HFFc6 (cell line): ENCODE measurements around the gene BAZ2A. TPM values are rescaled to one million over a fixed set of nuclear protein-coding genes. Genes with fewer than 3 reads are reported as not detected.

ENCODE experiments used
- DNase-seq: peaks from one replicate; pipeline ENCODE4 v3.0.0-alpha.2; 2018
- H3K27ac Mint-ChIP-seq: 2 replicates; pipeline ENCODE4 v1.8.0; 2020; ENCODE audit warnings: mild to moderate bottlenecking, mixed read lengths
- H3K27me3 Mint-ChIP-seq: 2 replicates; pipeline ENCODE4 v1.8.0; 2021; ENCODE audit warnings: mild to moderate bottlenecking, moderate library complexity, mixed read lengths; ENCODE audit not compliant: insufficient read depth
- H3K36me3 Mint-ChIP-seq: 2 replicates; pipeline ENCODE4 v1.8.0; 2021; ENCODE audit warnings: low read depth, mixed read lengths
- H3K4me1 Mint-ChIP-seq: 2 replicates; pipeline ENCODE4 v1.8.0; 2020; ENCODE audit warnings: low read depth, mixed read lengths
- H3K4me3 Mint-ChIP-seq: 2 replicates; pipeline ENCODE4 v1.8.0; 2020; ENCODE audit warnings: mild to moderate bottlenecking, moderate library complexity, mixed read lengths
- H3K9me3 Mint-ChIP-seq: 2 replicates; pipeline ENCODE4 v1.8.0; 2020; ENCODE audit warnings: mild to moderate bottlenecking, mixed read lengths
- CTCF ChIP-seq: fragments of 200-600 bp; sonication (generic); IDR thresholded peaks from 2 replicates; pipeline ENCODE4 v1.5.0; 2021; ENCODE audit warnings: antibody characterized with exemption, mild to moderate bottlenecking
- total RNA-seq, 6 experiments: library from RNA; stranded (reverse); fragmentation: NEBNext Ultra II Directional; extraction: Animal tissue kit (Norgen Biotek cat#: 25700); gene quantifications; 2 replicates in 1 of 6; 3 replicates in 5 of 6; pipeline ENCODE4 v1.2.3, GENCODE V29; 2021

The BAZ2A gene
- total RNA-seq, 6 experiments from 2014 or later: 54.2 to 60.4 (median 57.3) TPM

GRCh38 chr12:56670836-56671235 lies 40.7 kb upstream of the BAZ2A start:
- H3K9me3 Mint-ChIP-seq: no peaks in the 10 kb centered on the region
- no peak overlapping the region for H3K27ac Mint-ChIP-seq
- peaks cover 22% of the 10 kb centered on the region; the same call in 1 of the 2 replicates for H3K4me1 Mint-ChIP-seq
- no peak for DNase-seq
- peaks cover 2% of the 10 kb centered on the region; the same call in 1 of the 2 replicates for H3K27me3 Mint-ChIP-seq
- H3K36me3 Mint-ChIP-seq: peaks cover 38% of the 10 kb centered on the region
- no peak for TF ChIP-seq CTCF
- no peak overlapping the region for H3K4me3 Mint-ChIP-seq

- peaks cover 2% of the 10 kb centered on the region; the same call in 1 of the 2 replicates for H3K27me3 Mint-ChIP-seq
- no peaks in the 10 kb centered on the region for H3K9me3 Mint-ChIP-seq
- H3K27ac Mint-ChIP-seq: no peak overlapping the region
- no peak for DNase-seq
- no peak overlapping the region for H3K4me3 Mint-ChIP-seq
- TF ChIP-seq CTCF: no peak
- H3K4me1 Mint-ChIP-seq: peaks cover 17% of the 10 kb centered on the region; the same call in 1 of the 2 replicates
- H3K36me3 Mint-ChIP-seq: peaks cover 47% of the 10 kb centered on the region
These were observed 38.0 kb upstream of the BAZ2A start for GRCh38 chr12:56668197-56668457.

GRCh38 chr12:56661979-56662638 lies 32.0 kb upstream of the BAZ2A start:
- H3K36me3 Mint-ChIP-seq: peaks cover 28% of the 10 kb centered on the region
- no peaks in the 10 kb centered on the region; the same call in 1 of the 2 replicates for H3K4me1 Mint-ChIP-seq
- TF ChIP-seq CTCF: no peak
- H3K27ac Mint-ChIP-seq: no peak overlapping the region
- no peaks in the 10 kb centered on the region for H3K9me3 Mint-ChIP-seq
- no peak overlapping the region for H3K4me3 Mint-ChIP-seq
- no peak for DNase-seq
- no peaks in the 10 kb centered on the region for H3K27me3 Mint-ChIP-seq

GRCh38 chr12:56661560-56661959 lies 31.4 kb upstream of the BAZ2A start:
- no peak for TF ChIP-seq CTCF
- Mint-ChIP-seq H3K27me3 (no peaks in the 10 kb centered on the region), H3K9me3 (no peaks in the 10 kb centered on the region), H3K4me1 (no peaks in the 10 kb centered on the region), H3K36me3 (peaks cover 28% of the 10 kb centered on the region), H3K27ac (no peak overlapping the region), H3K4me3 (no peak overlapping the region)
- no peak for DNase-seq

- TF ChIP-seq CTCF: no peak
- H3K36me3 Mint-ChIP-seq: peaks cover 26% of the 10 kb centered on the region
- H3K27ac Mint-ChIP-seq: no peak overlapping the region
- H3K27me3 Mint-ChIP-seq: no peaks in the 10 kb centered on the region; the same call in 1 of the 2 replicates
- peaks cover 16% of the 10 kb centered on the region for H3K9me3 Mint-ChIP-seq
- H3K4me1 Mint-ChIP-seq: no peaks in the 10 kb centered on the region
- no peak for DNase-seq
- H3K4me3 Mint-ChIP-seq: no peak overlapping the region
These were observed 28.8 kb upstream of the BAZ2A start for GRCh38 chr12:56658921-56659320.
